ENCODE data around the gene DCAF5. TPM values are rescaled to one million over a fixed set of nuclear protein-coding genes. Genes with fewer than 3 reads are reported as not detected.

Gene DCAF5
- total RNA-seq, 4 donors from 2014 or later = 37.4 to 67.1 (median 46.4) TPM

DNA sequence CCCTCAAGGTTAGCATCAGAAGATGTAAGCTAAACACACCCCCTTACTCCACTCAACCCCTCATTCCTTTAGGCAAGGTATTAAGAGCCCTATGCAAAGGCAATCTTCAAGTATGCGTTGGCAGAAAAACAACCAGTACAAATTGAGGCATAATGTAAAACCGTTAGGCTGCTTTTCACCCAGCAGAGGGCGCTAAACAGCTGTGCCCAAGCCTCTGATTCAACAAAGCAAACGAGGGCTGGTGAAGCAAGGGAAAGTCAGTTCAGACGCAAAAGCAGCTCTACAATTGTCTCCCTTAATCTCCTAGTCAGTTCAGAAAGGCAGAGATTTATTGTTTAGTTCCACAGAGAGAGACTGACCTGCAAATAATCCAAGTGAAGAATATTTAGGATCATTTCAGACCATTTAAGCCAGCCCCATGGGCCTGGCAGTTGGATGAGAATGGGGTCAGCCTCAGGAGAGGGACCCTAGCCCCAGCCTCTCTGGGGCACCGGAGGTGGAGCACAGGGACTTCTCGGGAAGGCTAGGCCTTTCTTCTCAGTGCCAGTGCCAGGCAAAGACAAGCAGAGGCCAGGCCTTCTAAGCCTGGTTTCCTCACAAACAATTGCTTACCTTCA, 23.5 kb downstream of the DCAF5 start:
- peak; percentile 36 to 62 for TF ChIP-seq POLR2AphosphoS5 (IDR thresholded peaks at IDR 0.05)
- TF ChIP-seq, protein P1, sequence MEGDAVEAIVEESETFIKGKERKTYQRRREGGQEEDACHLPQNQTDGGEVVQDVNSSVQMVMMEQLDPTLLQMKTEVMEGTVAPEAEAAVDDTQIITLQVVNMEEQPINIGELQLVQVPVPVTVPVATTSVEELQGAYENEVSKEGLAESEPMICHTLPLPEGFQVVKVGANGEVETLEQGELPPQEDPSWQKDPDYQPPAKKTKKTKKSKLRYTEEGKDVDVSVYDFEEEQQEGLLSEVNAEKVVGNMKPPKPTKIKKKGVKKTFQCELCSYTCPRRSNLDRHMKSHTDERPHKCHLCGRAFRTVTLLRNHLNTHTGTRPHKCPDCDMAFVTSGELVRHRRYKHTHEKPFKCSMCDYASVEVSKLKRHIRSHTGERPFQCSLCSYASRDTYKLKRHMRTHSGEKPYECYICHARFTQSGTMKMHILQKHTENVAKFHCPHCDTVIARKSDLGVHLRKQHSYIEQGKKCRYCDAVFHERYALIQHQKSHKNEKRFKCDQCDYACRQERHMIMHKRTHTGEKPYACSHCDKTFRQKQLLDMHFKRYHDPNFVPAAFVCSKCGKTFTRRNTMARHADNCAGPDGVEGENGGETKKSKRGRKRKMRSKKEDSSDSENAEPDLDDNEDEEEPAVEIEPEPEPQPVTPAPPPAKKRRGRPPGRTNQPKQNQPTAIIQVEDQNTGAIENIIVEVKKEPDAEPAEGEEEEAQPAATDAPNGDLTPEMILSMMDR (IDR thresholded peaks at IDR 0.05) = peak in 2 of 3 experiments; percentile 92
- no peak for TF ChIP-seq EP300 (IDR thresholded peaks at IDR 0.05)
- Histone ChIP-seq H3K4me3 (no peak overlapping the region), H3K36me3 (no peaks in the 10 kb centered on the region), H3K4me1 (peaks cover 39 to 80% (median 63%) of the 10 kb centered on the region in 4 donors), H3K27ac (replicated peaks in 1 of 4) (peak overlapping the region; percentile 70 to 73 (median 72)), H3K9me3 (no peaks in the 10 kb centered on the region), H3K27me3 (no peaks in the 10 kb centered on the region)
- intact Hi-C loops (cut with DNase I) = loop anchor here (10.0 kb wide), 1 partner anchor 335 kb away; no protein-coding TSS in a partner anchor
- 14% methylated on average over 7 of the region's 7 CpGs for WGBS
- DNase-seq (ENCODE audit: extremely low spot score) = no peak

DNA sequence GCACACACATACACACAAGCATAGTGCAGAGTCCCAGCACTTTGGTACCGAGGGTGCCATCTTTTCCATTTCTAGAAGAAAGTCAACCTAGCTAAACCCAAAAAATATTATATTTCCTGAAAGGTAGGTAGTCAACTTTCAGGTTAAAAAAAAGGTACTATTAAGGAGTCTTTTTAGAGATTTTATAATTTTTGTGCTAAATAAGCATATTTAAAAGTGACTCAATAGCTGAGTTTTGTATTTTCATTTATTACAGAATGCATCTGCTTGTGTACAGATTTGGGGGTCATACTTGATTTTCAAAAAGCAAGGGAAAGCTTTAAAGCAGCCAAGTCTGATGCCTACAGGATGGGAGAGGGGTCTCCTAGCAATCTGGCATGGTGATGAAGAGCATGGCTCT, 34.6 kb downstream of the DCAF5 start:
- Histone ChIP-seq H3K9me3 (no peaks in the 10 kb centered on the region), H3K27me3 (no peaks in the 10 kb centered on the region), H3K27ac (replicated peaks in 1 of 4) (no peak overlapping the region), H3K4me3 (no peak overlapping the region), H3K4me1 (peaks cover 0 to 22% (median 2%) of the 10 kb centered on the region in 4 donors), H3K36me3 (peaks cover 24 to 63% (median 39%) of the 10 kb centered on the region in 4 donors)
- intact Hi-C loops (cut with DNase I) = loop anchor here (10.0 kb wide), 1 partner anchor 1294 kb away; no protein-coding TSS in a partner anchor
- no peak for TF ChIP-seq POLR2AphosphoS5 (IDR thresholded peaks at IDR 0.05)
- no peak for TF ChIP-seq EP300 (IDR thresholded peaks at IDR 0.05)
- no peak for TF ChIP-seq POLR2A (IDR thresholded peaks at IDR 0.05; ENCODE audit: low read depth)
- TF ChIP-seq, protein P1 (IDR thresholded peaks at IDR 0.05) = no peak
- DNase-seq (ENCODE audit: extremely low spot score) = no peak
- 100% methylated on average over 1 of the region's 1 CpG for WGBS

DNA sequence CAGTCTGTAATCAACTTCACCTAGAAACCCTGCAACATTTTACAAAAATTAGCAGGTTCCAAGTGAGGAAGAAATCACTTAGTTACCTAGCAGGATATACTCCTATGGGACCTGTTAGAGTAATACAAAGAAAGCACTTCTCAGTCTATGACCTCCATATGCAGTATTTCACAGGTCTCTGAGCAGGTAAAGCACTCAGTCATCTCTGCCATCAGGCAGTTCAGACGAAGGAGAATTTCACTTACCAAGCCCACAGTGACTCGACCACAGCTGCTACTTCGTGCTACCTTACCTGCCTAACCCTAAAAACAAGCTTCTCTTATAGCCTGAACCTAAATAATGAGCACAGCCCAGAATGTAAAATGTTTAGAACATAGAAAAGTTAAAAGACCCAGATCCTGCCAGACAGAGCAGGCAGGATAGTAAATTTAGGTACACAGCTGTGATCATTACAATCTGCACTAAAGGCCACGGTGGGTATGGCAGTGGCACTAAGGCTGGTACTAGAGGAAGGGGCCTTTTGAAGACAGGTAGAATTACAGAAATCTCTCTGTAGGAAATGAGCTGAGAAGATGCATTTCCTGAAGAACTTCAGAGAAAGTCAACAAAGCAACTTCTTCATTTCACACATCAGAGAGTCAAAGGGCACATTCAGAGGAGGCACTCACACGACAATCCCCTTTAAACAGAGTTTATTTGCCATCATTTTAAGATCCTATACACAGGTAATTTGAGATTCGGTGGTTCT, 35.7 kb downstream of the DCAF5 start:
- Histone ChIP-seq H3K27me3 (no peaks in the 10 kb centered on the region), H3K27ac (replicated peaks in 1 of 4) (no peak overlapping the region), H3K9me3 (no peaks in the 10 kb centered on the region), H3K4me3 (no peak overlapping the region), H3K36me3 (peaks cover 24 to 70% (median 39%) of the 10 kb centered on the region in 4 donors), H3K4me1 (peaks cover 1 to 11% (median 3%) of the 10 kb centered on the region in 4 donors)
- intact Hi-C loops (cut with DNase I) = loop anchor here (10.0 kb wide), 1 partner anchor 1292 kb away; no protein-coding TSS in a partner anchor
- no peak for DNase-seq (ENCODE audit: extremely low spot score)
- 87% methylated on average over 6 of the region's 6 CpGs for WGBS
- TF ChIP-seq POLR2AphosphoS5 (IDR thresholded peaks at IDR 0.05) (no peak), POLR2A (IDR thresholded peaks at IDR 0.05; ENCODE audit: low read depth) (no peak), EP300 (IDR thresholded peaks at IDR 0.05) (no peak)
- TF ChIP-seq, protein P1 (IDR thresholded peaks at IDR 0.05) = no peak

DNA sequence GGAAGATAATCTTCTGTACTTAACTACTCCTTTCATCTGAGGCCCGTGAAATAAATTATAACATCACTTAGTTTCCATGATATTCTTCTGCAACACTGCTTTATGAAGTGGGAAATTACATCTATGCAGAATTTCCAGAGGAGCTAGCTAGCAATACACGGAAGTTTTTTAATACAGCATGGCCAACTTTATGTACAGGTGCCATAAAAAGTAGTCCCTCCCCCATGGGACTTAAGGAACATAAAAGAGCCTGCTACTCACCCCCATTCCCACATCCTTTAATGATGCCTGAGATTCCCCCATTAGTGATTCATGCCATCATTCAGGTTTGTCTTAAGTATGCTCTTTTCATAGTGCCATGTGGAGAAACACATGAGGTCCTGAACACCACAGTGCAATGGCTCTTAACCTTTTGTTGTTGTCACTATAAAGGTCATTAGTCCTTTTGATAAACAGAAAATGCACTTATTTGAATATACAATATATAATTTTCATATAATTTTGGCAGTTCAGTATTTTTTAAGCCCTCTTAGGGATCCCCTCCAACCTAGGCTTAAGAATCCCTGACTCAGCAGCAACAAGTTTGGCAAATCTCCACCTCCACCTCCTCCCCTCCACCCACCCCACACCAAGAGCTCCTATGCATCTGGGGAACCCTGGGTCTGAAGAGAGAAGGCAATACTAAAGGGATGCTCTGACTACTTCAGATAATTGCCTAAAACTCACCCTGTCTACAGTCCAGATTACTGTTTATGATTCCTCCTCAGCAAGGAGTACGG, 37.3 kb downstream of the DCAF5 start:
- no peak overlapping the region for H3K4me3 ChIP-seq
- intact Hi-C loops (cut with DNase I) = loop anchor here (10.0 kb wide), 1 partner anchor 1291 kb away; no protein-coding TSS in a partner anchor
- no peaks in the 10 kb centered on the region for H3K9me3 ChIP-seq
- TF ChIP-seq POLR2A (IDR thresholded peaks at IDR 0.05; ENCODE audit: low read depth) = no peak
- TF ChIP-seq POLR2AphosphoS5 (IDR thresholded peaks at IDR 0.05) = no peak
- no peak for TF ChIP-seq EP300 (IDR thresholded peaks at IDR 0.05)
- TF ChIP-seq, protein P1 (IDR thresholded peaks at IDR 0.05) = no peak
- DNase-seq (ENCODE audit: extremely low spot score) = no peak
- WGBS = 81% methylated on average over 3 of the region's 3 CpGs
- H3K27me3 ChIP-seq = no peaks in the 10 kb centered on the region
- H3K36me3 ChIP-seq = peaks cover 24 to 62% (median 39%) of the 10 kb centered on the region in 4 donors
- peaks cover 3 to 18% (median 10%) of the 10 kb centered on the region in 4 donors for H3K4me1 ChIP-seq
- no peak overlapping the region for H3K27ac ChIP-seq (replicated peaks in 1 of 4)

All from esophagus muscularis mucosa (tissue), 4 donors.